Suprapubic skin (tissue), 4 donors: ENCODE measurements around the gene CERS4.

Source experiments
- CTCF ChIP-seq, 2 donors: fragments of 200-600 bp in 1 of 2; fragments of 450-650 bp in 1 of 2; sonication (generic) in 1 of 2; IDR thresholded peaks; one replicate each; pipeline ENCODE4 v1.5.1; 2016 to 2019; ENCODE audit warnings: antibody characterized with exemption in 2 of 2, mild to moderate bottlenecking in 1 of 2, moderate library complexity in 1 of 2
- EP300 ChIP-seq: sonication (generic); formaldehyde crosslinking; IDR thresholded peaks from one replicate; pipeline ENCODE4 v1.6.1; 2017; ENCODE audit warnings: antibody characterized with exemption
- POLR2A ChIP-seq, 2 donors: fragments of 450-650 bp; IDR thresholded peaks; one replicate each; pipeline ENCODE4 v1.6.1; 2017; ENCODE audit warnings: antibody characterized with exemption in 2 of 2, mild to moderate bottlenecking in 2 of 2, moderate library complexity in 2 of 2
- POLR2AphosphoS5 ChIP-seq, 3 donors: sonication (generic); formaldehyde crosslinking; IDR thresholded peaks; one replicate each; pipeline ENCODE4 v1.6.1; 2017; ENCODE audit warnings: antibody characterized with exemption in 3 of 3

GRCh38 chr19:8194528-8195267, 14.5 kb upstream of the CERS4 start:
- no peak for TF ChIP-seq POLR2AphosphoS5 (IDR thresholded peaks at IDR 0.05)
- TF ChIP-seq EP300: no peak
- TF ChIP-seq CTCF (IDR thresholded peaks at IDR 0.05): no peak
- TF ChIP-seq POLR2A (IDR thresholded peaks at IDR 0.05): no peak
